ENCODE measurements around the gene GBX2. TPM values are rescaled to one million over a fixed set of nuclear protein-coding genes. Genes with fewer than 3 reads are reported as not detected.
"Not testable (repeated sequence)": the region's sequence is repeated elsewhere in the genome, so short reads cannot be mapped to it uniquely, and the experiment has no call there.

The GBX2 gene
- total RNA-seq, 1 experiment from 2014 or later, result 1.1 TPM

DNA sequence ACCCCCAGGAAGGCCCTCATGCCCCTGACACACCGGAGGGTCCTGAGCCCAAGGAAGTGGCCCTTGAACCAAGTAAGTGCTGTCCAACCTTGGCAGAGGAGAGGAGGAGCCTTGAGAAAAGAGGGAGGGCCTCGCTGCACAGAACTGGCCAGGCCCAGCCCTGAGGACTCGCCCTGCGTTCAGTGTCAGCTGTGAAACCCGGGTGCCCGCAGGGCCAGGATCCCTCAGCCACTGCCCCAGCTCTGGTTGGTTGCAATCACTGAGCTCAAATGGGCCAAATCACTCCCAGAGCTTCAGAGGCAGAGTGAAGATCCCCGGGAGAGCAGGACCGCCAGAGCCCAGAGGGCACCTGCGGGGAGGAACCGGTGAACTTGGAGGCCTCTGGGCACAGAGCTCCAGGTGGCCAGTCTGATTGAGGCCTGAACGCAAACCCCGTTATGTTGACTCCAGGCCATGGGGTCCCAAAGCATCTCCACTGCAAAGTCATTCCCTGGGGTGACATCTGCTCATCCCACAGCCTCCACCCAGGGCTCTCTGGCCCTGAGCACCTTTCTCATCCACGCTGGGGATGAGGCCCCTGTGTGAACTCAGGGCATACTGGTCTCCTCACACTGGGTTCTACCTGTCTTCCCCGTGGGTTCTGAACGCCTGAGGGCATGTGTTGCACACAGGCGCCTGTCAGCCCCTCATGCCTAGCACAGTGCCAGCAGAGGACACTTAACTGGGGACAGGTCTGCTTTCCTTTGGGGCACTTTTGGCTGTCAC lies 11.9 kb downstream of the GBX2 start:
- DNase-seq (ENCODE audit: low spot score), result no peak

DNA sequence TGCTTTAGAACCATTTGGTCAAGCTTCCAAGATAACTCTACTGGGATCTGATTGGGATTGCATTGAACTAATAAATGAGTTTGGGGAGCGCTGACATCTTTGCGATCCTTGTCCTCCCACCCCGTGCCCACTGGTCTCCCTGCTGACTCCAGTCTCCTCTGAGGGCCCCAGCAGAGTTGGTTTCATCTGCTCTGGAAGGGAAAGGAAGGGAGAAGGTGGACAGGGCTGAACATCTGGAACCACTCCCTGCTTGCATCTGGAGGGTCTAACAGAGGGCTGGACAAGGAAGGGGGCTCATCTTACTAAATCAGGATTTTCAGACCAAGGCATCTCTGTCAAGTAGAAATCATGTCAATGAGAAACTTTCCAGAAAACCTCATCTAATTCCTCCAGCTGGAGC lies 12.8 kb downstream of the GBX2 start:
- DNase-seq (ENCODE audit: low spot score), result no peak

DNA sequence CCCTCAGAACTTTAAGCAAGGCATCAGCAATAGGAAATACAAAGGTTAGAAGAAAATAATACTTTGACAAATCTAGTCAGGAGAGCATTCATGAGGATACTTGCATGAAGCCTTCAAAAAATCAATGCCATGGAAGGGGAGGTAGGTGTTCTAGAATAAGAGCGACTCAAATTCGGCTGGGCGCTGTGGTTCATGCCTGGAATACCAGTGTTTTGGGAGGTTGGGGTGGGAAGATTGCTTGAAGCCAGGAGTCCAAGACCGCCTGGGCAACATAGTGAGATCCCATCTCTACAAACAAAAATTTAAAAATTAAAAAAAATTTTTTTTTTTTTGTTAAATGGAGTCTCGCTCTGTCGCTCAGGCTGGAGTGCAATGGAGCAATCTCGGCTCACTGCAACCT lies 21.8 kb downstream of the GBX2 start:
- DNase-seq (ENCODE audit: low spot score), result no peak

DNA sequence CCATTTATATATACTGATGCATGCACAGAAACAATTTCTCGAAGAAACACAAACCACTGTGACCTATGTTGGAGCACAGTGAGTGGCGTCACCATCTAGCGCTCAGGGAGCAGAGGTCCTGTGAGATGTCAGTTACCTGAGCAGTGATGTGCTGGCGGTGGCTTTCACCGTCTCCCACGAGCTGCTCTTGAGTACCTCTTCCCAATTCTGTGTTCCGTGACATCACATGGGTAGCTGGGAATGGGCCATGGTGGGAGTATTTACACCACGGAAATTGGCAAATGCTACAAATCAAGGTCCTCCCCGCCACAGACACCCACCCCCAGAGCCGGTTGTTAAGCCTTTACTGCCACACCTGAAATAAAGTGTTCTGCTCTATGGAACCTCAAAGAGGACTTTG lies 24.4 kb downstream of the GBX2 start:
- DNase-seq (ENCODE audit: low spot score), result no peak

DNA sequence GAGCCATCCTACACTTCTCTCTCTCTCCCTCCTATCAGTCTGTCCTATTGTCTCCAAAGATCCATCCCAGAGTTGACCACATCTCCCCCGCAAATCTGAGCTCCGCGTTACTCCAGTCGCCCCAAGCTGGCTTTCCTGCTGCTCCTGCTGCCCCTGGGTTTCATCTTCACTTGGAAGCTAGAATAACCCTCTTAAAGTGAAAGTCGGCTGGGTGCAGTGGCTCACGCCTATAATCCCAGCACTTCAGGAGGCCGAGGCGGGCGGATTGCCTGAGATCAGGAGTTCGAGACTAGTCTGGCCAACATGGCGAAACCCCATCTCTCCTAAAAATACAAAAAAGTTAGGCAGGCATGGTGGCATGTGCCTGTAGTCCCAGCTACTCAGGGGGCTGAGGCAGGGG lies 26.6 kb downstream of the GBX2 start:
- DNase-seq (ENCODE audit: low spot score), result not testable (repeated sequence)

DNA sequence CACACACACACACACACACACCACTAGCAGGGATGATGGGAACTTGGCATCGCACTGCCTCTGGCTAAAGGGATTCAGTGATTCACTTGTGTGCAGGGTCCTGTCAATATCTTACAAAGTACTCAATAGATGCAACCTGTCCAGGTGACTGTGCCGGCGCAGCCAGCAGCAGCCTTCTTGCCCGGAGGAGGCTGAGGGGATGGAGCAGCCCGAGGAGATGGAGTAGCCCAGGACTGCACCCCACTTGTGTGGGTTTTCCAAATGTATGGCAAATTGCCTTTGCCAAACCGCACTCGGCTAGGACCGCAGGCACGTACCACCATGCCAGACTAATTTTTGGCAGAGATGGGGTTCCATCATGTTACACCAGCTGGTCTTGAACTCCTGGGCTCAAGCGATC lies 31.1 kb downstream of the GBX2 start:
- DNase-seq (ENCODE audit: low spot score), result no peak

DNA sequence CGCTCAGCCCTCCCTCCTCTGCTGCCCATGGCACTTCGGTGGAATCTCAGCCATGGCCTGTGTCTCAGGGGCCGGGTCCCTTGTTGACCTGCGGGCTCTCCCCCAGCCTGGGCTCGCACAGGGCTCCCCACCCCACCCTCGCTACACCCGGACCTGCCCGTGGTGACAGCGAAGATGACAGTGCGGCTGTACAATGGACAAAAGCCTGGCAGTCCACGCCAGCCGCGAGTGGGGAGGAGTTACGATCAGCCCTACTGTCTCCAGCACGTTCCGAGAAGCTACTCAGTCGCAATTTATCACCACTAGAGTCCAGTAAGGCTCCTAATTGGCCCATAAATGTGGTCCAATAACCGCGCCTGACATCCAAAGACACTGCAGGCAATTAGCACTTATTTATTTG lies 31.6 kb downstream of the GBX2 start:
- no peak for DNase-seq (ENCODE audit: low spot score)

DNA sequence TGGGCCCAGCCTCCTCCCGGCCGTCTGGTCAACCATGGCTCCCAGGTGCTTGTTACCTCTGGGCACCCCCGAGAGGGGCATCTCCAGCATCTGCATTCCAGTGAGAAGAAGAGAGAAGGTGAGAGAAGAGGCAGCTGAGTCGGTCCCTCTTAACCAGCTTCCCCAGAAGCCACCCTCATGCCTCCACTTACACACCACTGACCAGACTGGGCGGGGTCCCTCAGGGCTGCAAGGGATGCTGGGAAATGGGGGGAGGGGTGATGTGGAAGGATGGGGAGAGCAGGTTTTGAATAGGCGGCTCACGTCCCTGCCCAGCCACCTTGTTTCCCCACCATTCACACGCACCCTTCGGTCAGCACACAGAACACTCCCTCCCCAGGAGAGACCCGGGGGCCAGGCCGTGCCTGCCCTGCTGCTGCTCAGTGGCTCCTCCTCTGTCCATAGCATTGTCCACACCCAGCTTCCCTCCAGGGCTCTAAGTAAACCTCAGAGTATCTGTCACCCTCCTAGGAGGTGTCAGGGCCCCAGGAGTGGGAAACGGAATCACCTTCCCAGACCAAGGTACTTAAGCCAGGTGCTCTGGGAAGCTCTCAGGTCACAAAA lies 34.7 kb downstream of the GBX2 start:
- no peak for DNase-seq (ENCODE audit: low spot score)

DNA sequence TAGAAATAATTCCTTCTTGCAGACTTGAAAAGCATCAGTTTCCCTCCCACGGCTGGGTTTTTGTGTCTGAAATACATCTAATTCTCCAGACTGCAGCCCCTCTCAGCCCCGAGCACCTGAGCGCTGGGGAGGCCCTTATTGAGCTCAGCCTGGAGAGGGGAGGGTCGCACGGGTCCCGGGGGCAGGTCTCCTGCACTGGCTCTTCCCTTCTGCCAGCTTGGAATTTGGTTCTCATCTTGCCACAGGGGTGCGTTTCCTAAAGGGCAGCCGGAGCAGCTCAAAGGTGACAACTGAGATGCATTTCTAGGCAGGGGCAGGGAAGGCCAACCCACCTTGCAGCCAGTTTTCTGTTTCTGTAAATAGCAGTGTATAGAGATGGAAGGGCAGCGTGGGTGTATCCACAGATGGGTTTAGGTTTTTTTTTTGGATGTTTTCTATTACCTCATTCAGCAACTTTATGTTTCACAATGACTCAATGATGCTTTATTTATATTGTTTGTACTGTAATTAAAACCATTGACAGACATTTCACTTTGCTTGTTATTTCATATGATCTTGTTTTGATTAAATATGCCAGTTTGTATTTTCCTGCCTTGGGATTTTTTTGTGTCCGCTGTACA lies 37.0 kb downstream of the GBX2 start:
- no peak for DNase-seq (ENCODE audit: low spot score)

DNA sequence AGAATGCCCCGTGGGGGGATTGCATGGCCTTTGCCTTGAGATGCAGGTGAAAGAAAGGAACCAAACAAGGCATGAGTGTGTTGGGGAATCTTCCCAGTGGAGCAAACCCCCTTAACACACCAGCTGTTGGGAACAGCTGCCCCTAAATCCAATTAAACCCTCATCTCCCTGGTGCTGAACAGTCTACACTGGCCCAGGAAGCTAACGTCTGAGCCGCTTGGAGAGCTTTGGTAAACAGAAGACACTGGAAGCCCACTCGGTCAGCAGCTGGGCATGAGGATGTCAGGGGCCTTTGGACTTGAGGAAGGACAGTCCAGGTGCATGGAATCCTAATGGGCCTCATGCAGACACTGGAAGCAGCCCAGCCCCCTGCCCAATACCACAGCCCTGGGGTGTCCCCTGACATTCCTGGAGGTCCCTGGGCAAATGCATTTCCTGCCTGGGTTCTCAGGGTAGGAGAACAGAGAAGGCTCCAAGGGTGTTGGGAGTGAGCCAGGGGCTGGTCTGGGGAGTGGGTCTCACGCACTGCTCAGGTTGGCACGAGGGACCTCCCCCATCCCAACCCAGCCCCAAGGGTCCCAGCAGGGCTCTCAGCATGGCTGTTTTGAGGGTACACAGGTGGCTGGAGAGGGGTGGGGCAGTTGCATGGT lies 37.7 kb downstream of the GBX2 start:
- DNase-seq (ENCODE audit: low spot score), result no peak

DNA sequence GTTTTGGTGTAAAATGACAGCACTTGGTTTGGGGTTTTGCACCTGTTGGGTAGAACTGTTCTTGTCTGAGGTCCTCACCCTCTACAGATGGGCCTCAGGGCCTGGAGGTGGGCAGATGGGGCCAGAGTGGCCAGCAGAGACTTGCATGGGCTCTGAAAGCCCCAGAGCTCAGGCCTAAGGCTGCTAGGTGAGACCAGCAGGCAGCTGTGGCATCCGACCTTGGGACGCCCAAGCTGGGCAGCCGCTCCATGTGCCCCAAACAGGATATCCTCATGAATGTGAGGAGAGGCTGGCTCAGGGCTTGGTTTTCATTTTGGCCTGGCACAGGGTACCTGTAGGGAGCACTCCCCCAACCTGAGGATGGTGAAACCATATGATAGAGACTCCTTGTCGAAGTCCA lies 38.3 kb downstream of the GBX2 start:
- no peak for DNase-seq (ENCODE audit: low spot score)

DNA sequence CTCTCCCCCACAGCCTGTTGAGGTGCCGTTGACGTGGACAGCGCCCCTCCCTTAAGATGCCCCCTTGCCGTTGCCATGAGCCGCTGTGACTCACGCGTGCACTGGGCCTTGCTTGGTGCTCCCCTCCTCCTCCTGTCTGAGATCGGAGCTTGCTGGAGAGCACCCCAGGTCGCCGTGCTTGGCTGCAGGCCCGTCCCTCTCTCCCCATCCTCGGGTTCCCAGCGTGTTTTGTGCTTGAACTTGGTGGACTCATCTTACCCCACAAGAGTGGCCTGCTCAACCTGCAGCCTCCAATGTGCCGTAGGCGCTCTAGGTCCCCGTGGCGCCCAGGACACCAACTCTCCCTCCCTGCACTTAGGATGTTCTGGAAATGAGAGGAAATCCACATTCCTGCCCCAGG lies 39.9 kb downstream of the GBX2 start:
- no peak for DNase-seq (ENCODE audit: low spot score)

DNA sequence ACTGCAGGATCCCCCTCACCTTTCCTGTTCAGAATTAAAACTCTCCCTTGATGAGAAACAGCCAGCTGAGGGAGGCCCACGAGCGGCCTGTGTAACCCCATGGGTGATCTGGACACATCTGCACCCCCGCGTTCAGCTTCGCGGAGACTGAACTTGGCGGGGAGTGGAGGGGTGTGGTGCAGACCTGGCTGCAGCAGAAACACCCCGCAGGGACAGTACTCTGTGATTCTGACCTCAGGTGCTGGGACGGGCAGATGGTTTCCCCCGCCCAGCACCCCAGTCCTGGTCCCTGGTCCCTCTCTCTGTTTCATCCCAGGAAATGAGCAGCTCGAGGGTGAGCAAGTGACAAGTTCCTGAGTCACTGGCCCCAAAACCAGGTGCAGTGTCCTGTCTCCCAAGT lies 41.2 kb downstream of the GBX2 start:
- no peak for DNase-seq (ENCODE audit: low spot score)

DNA sequence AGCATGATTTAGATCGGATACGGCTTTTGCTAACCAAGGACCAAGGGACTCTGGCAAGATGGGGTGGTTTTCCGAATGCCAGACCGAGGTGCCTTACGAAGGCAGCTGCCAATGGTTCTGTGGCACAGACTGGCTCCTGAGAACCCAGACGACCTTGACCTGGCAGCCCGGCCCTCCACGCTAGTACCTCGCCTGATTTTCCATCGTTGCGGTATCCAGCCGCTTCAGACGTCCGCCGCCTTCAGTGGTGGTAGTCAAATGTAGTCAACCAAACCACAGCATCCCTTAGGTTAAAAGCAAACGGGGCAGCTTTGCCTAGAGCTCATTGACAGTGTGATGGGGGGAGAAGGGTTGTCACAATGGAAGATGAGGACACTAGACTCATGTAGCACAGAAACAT lies 42.6 kb downstream of the GBX2 start:
- DNase-seq (ENCODE audit: low spot score), result no peak

DNA sequence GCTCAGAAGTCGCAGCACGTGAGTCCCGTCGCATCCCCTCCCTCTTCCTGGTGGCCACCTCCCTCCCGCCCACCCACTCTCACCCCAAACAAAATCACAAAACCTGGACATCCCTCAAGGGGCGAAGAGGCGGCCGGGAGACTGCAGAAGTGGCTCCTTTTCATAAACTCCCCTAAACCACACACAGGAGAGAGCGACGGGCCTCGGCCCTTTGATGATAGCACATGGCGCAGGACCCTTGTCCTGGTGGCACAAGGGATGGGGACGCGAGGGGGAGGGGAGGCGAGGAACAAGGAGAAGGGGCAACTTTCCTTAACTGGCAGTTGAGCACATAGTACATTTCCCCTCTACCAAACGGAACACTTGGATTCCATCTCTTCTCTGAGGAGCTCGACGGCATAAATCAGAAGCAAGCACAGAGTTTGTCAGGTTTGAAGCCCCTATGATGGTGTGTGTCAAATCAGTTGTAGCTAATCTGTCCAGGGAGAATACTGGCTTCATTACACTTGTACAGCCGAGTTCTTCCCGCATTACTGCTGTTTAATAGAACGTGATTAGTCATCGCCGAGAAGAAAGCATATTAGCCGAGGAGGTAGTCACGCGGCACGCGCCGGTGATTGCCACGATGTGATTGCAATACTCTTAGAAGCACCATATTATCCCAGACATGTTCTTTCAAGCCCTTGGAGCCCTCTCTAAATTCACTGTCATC lies 43.8 kb downstream of the GBX2 start:
- no peak for DNase-seq (ENCODE audit: low spot score)

DNA sequence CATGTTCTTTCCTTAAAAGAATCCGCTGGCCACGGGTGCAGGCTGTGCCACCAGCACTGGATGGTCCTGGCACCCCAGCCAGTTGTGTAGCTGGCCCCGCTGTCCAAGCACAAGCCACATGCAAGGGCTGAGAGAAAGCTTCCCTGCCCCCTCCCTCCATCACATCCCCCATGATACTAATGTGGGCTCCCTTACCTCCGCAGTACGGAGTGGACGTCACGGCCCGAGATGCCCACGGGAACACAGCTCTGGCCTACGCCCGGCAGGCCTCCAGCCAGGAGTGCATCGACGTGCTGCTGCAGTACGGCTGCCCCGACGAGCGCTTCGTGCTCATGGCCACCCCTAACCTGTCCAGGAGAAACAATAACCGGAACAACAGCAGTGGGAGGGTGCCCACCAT lies 44.5 kb downstream of the GBX2 start:
- DNase-seq (ENCODE audit: low spot score), result no peak

DNA sequence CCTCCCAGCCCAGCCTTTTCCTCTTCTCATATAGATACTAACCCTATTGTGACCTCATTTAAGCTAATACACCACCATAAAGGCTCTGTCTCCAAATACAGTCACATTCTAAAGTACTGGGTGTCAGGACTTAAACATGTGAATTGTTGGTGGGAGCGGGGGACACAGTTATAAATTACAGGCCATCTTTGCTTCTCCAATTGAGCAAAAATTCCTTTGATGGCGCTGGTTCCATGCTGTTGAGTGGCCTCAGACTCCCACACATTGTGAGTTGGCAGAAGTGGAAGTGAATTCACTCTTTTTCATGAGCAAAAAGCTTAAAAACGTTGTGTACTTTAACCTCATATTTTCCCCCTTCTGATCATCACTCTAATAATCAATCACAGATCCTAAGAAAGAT lies 46.0 kb downstream of the GBX2 start:
- no peak for DNase-seq (ENCODE audit: low spot score)

DNA sequence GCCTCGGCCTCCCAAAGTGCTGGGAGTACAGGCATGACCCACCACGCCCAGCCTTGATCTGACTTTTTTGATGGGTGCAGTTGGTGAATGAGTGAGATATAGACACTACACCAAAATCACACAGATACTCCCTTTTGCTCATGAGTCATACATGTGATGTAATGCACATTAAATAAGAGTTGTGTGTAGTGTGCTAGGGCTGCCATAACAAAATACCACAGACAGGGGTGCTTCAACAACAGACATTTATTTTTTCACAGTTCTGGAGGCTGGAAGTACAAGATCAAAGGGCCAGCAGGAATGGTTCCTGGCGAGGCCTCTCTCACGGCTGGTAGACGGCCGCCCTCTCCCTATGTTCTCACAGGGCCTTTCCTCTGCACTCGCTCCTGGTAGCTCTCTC lies 46.6 kb downstream of the GBX2 start:
- DNase-seq (ENCODE audit: low spot score), result no peak

DNA sequence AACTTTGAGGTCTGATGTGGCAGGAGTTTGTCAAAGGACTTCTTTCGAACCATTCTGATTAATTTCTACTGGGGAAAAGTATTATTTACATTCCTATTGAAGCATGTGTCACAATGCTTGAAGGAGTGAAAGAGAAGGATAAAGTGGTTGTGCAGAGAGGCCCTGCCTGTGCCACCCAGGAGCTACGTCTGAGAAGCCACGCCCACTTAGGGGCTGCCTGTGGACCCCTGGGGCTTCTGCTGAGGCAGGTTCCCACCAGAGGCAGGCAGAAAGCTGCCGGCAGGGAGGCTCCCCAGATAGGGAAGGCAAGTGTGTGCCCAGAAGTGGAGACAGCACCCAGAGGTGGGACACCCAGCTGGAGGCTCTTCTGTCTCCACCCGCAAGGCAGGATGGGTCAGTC lies 47.4 kb downstream of the GBX2 start:
- DNase-seq (ENCODE audit: low spot score), result no peak

DNA sequence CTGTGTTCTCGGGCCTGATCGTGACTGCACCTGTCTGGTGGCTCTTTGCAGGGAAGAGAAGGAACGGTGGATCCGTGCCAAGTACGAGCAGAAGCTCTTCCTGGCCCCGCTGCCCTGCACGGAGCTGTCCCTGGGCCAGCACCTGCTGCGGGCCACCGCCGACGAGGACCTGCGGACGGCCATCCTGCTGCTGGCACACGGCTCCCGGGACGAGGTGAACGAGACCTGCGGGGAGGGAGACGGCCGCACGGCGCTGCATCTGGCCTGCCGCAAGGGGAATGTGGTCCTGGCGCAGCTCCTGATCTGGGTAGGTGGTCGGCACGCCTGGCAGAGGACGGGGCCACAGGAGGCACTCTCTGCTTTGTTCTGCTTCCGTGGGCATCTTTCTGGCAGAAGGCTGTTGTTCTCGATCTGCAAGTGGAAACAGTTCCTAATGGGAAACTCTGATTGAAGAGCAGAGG lies 48.0 kb downstream of the GBX2 start:
- DNase-seq (ENCODE audit: low spot score), result no peak

DNA sequence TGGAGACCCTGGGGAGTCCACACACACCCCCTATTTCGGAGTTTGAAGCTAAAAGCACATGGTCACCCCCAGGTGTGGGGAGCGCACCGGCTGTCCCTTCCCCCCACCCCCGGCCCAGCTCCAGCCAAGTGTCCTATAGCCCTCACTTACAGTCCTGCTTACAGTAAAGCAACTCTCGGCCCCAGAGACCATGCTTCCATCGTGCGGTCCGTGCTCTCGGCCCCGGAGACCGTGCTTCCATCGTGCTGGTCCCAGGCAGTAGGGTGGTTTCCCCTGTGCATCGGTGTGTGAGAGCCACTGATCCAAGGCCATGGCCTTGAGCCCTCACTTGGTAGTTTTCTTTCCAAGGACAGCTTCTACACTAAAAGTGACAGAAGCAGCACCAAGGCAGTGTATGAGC lies 48.7 kb downstream of the GBX2 start:
- DNase-seq (ENCODE audit: low spot score), result no peak

DNA sequence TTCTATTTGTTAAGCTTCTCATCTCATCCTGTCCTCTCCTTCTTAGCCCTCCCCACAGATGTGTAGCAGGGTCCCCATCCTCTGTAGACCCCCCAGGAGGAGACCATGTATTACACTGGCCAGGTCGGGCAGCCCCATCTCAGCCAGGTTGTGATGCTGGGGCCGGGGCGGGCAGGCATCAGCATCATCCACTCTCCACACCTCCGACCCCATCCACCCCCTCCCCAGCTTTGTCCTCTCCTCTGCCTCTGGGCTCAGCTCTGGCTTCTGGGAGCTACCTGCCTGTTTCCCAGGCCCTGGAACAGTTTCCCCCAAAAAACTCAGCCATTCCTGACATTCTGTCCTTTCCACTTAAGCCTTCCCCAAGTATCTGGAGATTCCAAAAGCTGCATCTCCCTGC lies 49.2 kb downstream of the GBX2 start:
- no peak for DNase-seq (ENCODE audit: low spot score)
